Measurements from ENCODE around the gene PI4K2B.

- TF ChIP-seq CTCF (IDR thresholded peaks at IDR 0.05; ENCODE audit: poor library complexity), result no peak
- TF ChIP-seq EZH2 (IDR thresholded peaks at IDR 0.05; ENCODE audit: borderline replicate concordance), result no peak
Observed at GRCh38 chr4:25233737-25234389, at the start of gene PI4K2B.
